ENCODE results near the gene LCP2. TPM values are rescaled to one million over a fixed set of nuclear protein-coding genes. Genes with fewer than 3 reads are reported as not detected.
"Not testable (repeated sequence)": the region's sequence is repeated elsewhere in the genome, so short reads cannot be mapped to it uniquely, and the experiment has no call there.

Gene LCP2
- total RNA-seq, 2 donors from 2014 or later = 56.9 to 76.5 TPM

DNA sequence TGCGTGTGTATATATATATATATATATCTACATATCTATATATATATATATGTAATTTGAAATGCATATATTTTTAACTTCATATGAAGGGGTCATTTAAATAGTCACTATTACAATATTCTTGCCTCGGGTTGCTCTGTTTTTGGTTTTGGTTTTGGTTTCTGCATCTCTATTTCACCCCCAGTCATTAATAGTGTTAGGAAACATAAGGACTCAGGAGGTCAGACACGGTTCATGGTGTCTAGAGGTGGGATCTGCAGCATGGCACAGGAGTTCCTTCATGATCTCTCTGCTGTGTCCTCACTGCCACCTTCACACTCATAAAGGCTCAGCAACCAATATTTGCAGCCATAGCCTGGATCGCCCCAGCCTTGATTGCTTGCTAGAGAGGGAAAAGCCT lies 48.2 kb downstream of the LCP2 start:
- Histone ChIP-seq H3K27ac (no peak overlapping the region), H3K4me3 (no peak overlapping the region), H3K4me1 (ENCODE audit: control insufficient read depth in 1 of 2, low read depth in 2 of 2) (no peaks in the 10 kb centered on the region), H3K9me3 (no peaks in the 10 kb centered on the region), H3K27me3 (replicated peaks; ENCODE audit: insufficient read depth) (peaks cover 6% of the 10 kb centered on the region), H3K36me3 (no peaks in the 10 kb centered on the region)
- no peak for ATAC-seq (ENCODE audit: insufficient number of reproducible peaks, low FRiP score, low read depth)
- TF ChIP-seq, protein P1, sequence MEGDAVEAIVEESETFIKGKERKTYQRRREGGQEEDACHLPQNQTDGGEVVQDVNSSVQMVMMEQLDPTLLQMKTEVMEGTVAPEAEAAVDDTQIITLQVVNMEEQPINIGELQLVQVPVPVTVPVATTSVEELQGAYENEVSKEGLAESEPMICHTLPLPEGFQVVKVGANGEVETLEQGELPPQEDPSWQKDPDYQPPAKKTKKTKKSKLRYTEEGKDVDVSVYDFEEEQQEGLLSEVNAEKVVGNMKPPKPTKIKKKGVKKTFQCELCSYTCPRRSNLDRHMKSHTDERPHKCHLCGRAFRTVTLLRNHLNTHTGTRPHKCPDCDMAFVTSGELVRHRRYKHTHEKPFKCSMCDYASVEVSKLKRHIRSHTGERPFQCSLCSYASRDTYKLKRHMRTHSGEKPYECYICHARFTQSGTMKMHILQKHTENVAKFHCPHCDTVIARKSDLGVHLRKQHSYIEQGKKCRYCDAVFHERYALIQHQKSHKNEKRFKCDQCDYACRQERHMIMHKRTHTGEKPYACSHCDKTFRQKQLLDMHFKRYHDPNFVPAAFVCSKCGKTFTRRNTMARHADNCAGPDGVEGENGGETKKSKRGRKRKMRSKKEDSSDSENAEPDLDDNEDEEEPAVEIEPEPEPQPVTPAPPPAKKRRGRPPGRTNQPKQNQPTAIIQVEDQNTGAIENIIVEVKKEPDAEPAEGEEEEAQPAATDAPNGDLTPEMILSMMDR (IDR thresholded peaks at IDR 0.05) = no peak
- DNase-seq (ENCODE audit: low spot score) = no peak

DNA sequence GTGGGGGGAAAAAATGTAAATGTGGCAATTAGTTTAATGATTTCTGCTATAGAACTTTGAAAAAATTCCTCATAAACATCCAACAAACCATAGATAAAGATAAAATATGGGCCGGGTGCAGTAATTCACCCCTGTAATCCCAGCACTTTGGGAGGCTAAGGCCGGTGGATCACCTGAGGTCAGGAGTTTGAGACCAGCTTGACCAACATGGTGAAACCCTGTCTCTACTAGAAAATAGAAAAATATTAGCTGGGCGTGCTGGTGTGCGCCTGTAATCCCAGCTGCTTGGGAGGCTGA lies 48.7 kb downstream of the LCP2 start:
- not testable (repeated sequence) for H3K4me1 ChIP-seq (ENCODE audit: control insufficient read depth in 1 of 2, low read depth in 2 of 2); H3K4me3 ChIP-seq; H3K27me3 ChIP-seq (replicated peaks; ENCODE audit: insufficient read depth); H3K27ac ChIP-seq; H3K9me3 ChIP-seq; DNase-seq (ENCODE audit: low spot score); H3K36me3 ChIP-seq; ATAC-seq (ENCODE audit: insufficient number of reproducible peaks, low FRiP score, low read depth)

DNA sequence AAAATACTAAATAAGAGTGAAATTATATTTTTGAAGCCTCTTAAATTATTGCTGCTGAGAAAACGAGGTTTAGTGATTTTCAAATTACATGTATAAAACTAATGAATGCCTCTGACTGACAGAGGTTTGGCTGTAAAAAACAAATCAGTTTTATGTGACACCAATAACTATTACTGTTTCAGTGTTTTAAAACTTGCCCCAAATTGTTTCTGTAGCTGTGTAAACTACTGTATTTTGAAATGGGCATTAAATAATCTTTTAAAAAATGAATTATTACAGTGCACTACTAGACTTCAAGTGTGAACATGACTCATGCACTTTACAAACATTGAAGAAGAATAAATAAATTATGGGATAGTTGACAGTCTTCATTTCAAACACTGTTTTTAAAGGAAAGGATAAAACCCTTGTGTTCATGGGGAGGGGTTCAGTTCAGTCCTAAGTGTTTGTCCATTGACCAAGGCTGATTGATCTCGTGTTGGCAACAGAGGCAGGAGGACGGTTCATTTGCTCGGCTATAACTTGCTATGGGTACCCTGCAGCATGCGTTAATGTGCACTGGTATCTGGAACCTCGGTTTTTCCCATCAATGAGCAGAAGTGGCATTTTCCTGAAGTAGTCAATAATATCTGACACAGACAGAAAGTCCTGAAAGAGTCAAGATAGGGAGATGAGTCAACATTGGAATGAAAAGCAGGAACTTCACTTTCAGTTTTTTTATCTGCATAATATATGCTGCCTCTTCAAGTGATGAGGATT lies 49.2 kb downstream of the LCP2 start:
- ATAC-seq (ENCODE audit: insufficient number of reproducible peaks, low FRiP score, low read depth) (no peak), DNase-seq (ENCODE audit: low spot score) (no peak)
- Histone ChIP-seq H3K27me3 (replicated peaks; ENCODE audit: insufficient read depth) (peaks cover 6% of the 10 kb centered on the region), H3K4me3 (no peak overlapping the region), H3K9me3 (no peaks in the 10 kb centered on the region), H3K36me3 (no peaks in the 10 kb centered on the region), H3K27ac (no peak overlapping the region), H3K4me1 (ENCODE audit: control insufficient read depth in 1 of 2, low read depth in 2 of 2) (no peaks in the 10 kb centered on the region)
- TF ChIP-seq, protein P1 (IDR thresholded peaks at IDR 0.05) = no peak

DNA sequence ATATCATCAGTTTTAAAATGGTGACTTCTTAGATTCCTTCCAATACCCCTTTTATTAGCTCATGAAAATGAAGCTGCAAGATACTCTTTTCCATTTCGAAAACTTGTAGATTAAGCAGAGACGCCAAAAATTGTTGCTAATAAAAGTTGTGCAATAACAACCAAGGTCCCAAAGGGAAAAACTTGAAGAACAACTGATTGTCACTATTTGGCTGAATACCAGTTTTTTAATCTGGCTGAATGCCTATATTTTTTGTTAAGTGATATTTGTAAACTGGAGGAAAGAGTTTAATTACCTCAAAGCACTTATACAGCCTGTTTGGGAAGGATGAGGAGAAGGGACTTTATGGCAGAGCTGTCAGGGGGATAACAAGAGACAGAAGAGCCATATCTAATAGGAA lies 50.2 kb downstream of the LCP2 start:
- TF ChIP-seq, protein P1 (IDR thresholded peaks at IDR 0.05) = no peak
- Histone ChIP-seq H3K4me3 (no peak overlapping the region), H3K27ac (no peak overlapping the region), H3K36me3 (no peaks in the 10 kb centered on the region), H3K27me3 (replicated peaks; ENCODE audit: insufficient read depth) (peaks cover 6% of the 10 kb centered on the region), H3K4me1 (ENCODE audit: control insufficient read depth in 1 of 2, low read depth in 2 of 2) (no peaks in the 10 kb centered on the region), H3K9me3 (no peaks in the 10 kb centered on the region)
- DNase-seq (ENCODE audit: low spot score) (no peak), ATAC-seq (ENCODE audit: insufficient number of reproducible peaks, low FRiP score, low read depth) (no peak)

DNA sequence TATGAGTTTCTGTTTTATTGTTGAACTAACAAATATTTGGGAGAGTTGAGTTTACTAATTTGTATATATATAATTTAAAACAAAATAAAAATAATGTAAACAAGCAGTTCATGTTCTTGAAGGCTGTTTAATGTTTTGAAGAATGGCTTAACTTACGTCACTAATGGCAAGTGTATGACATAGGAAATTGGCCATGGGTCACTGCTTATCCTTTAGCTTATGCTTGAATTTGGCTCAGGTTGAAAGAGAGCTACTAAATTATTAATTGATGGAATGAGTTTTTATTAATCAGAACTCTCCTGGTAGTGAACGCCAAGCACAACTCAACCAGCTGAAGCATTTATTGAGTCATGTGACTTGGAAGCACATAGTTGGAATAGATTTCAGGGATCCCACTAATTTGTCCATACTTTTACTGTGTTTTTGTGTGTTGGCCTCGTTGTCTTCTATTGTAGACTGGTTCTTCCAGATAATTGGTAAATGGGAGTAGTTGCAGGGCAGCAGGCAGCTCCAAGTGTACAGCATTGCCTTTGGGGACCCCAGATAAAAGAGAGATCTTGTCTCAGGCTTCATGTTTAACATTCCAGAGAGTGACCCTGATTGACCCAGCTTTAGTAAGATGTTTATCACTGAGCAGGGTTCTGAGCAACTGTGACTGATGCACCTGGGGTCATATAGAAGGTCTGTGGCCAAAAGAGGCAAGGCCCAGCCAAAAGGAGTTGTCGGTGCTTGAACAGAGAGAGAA lies 51.3 kb downstream of the LCP2 start:
- no peak for ATAC-seq (ENCODE audit: insufficient number of reproducible peaks, low FRiP score, low read depth)
- TF ChIP-seq, protein P1 (IDR thresholded peaks at IDR 0.05) = no peak
- Histone ChIP-seq H3K4me1 (ENCODE audit: control insufficient read depth in 1 of 2, low read depth in 2 of 2) (no peaks in the 10 kb centered on the region), H3K27ac (no peak overlapping the region), H3K36me3 (no peaks in the 10 kb centered on the region), H3K9me3 (no peaks in the 10 kb centered on the region), H3K4me3 (no peak overlapping the region), H3K27me3 (replicated peaks; ENCODE audit: insufficient read depth) (peaks cover 6% of the 10 kb centered on the region)
- no peak for DNase-seq (ENCODE audit: low spot score)

DNA sequence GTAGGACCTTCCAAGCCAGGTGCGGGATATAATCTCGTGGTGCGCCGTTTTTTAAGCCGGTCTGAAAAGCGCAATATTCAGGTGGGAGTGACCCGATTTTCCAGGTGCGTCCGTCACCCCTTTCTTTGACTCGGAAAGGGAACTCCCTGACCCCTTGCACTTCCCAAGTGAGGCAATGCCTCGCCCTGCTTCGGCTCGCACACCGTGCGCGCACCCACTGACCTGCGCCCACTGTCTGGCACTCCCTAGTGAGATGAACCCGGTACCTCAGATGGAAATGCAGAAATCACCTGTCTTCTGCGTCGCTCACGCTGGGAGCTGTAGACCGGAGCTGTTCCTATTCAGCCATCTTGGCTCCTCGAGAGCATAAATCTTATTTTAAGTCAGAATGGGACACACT lies 52.1 kb downstream of the LCP2 start:
- H3K27me3 ChIP-seq (replicated peaks; ENCODE audit: insufficient read depth); H3K4me3 ChIP-seq; H3K4me1 ChIP-seq (ENCODE audit: control insufficient read depth in 1 of 2, low read depth in 2 of 2); H3K36me3 ChIP-seq; DNase-seq (ENCODE audit: low spot score); ATAC-seq (ENCODE audit: insufficient number of reproducible peaks, low FRiP score, low read depth); H3K27ac ChIP-seq; H3K9me3 ChIP-seq: not testable (repeated sequence)

Measured in thoracic aorta (tissue), 2 donors.